ENCODE results near the gene TRAFD1.
"Not testable (repeated sequence)": the region's sequence is repeated elsewhere in the genome, so short reads cannot be mapped to it uniquely, and the experiment has no call there.

The TRAFD1 gene

GRCh38 chr12:112149596-112149995 is 24.2 kb downstream of the TRAFD1 start:
- peak; percentile 90 for DNase-seq (ENCODE audit: low read depth)
- no peak for TF ChIP-seq CTCF (IDR thresholded peaks at IDR 0.05; ENCODE audit: insufficient read depth, low read depth, low read length, missing control alignments)
- no peak overlapping the region for H3K4me3 ChIP-seq (ENCODE audit: low read length)

GRCh38 chr12:112151766-112152541 is 26.6 kb downstream of the TRAFD1 start:
- no peak overlapping the region for H3K4me3 ChIP-seq (ENCODE audit: low read length)
- no peak for DNase-seq (ENCODE audit: low read depth)
- no peak for TF ChIP-seq CTCF (IDR thresholded peaks at IDR 0.05; ENCODE audit: insufficient read depth, low read depth, low read length, missing control alignments)

- no peak for TF ChIP-seq CTCF (IDR thresholded peaks at IDR 0.05; ENCODE audit: insufficient read depth, low read depth, low read length, missing control alignments)
- no peak for DNase-seq (ENCODE audit: low read depth)
- no peak overlapping the region for H3K4me3 ChIP-seq (ENCODE audit: low read length)
Observed at GRCh38 chr12:112153181-112153892, 28.0 kb downstream of the TRAFD1 start.

GRCh38 chr12:112153893-112154219 is 28.5 kb downstream of the TRAFD1 start:
- no peak for DNase-seq (ENCODE audit: low read depth)

GRCh38 chr12:112158461-112159145 is 33.2 kb downstream of the TRAFD1 start:
- not testable (repeated sequence) for DNase-seq (ENCODE audit: low read depth); H3K4me3 ChIP-seq (ENCODE audit: low read length)

More at GRCh38 chr12:112153893-112154219, 28.5 kb downstream of the TRAFD1 start:
- H3K4me3 ChIP-seq (ENCODE audit: low read length), result no peak overlapping the region
- TF ChIP-seq CTCF (IDR thresholded peaks at IDR 0.05; ENCODE audit: insufficient read depth, low read depth, low read length, missing control alignments), result no peak

- DNase-seq (ENCODE audit: low read depth), result no peak
- no peak overlapping the region for H3K4me3 ChIP-seq (ENCODE audit: low read length)
- no peak for TF ChIP-seq CTCF (IDR thresholded peaks at IDR 0.05; ENCODE audit: insufficient read depth, low read depth, low read length, missing control alignments)
Observed at GRCh38 chr12:112159146-112159541, 33.8 kb downstream of the TRAFD1 start.

GRCh38 chr12:112160611-112161010 is 35.3 kb downstream of the TRAFD1 start:
- H3K4me3 ChIP-seq (ENCODE audit: low read length), result no peak overlapping the region
- DNase-seq (ENCODE audit: low read depth), result no peak
- TF ChIP-seq CTCF (IDR thresholded peaks at IDR 0.05; ENCODE audit: insufficient read depth, low read depth, low read length, missing control alignments), result no peak

Measured in epithelial cell of esophagus (primary cell).